HG03095 (cell line): ENCODE data around the gene ZBTB49.
A peak's percentile ranks its signal among the peaks of the same experiment; 100 is the strongest.
"Not testable (repeated sequence)": the region's sequence is repeated elsewhere in the genome, so short reads cannot be mapped to it uniquely, and the experiment has no call there.

Source experiments
- ATAC-seq: cut with Tn5 transposase; IDR thresholded peaks from one replicate; pipeline ENCODE4 v1.9.1; 2021; ENCODE audit warnings: moderate library complexity; ENCODE audit not compliant: unreplicated experiment

The ZBTB49 gene

DNA sequence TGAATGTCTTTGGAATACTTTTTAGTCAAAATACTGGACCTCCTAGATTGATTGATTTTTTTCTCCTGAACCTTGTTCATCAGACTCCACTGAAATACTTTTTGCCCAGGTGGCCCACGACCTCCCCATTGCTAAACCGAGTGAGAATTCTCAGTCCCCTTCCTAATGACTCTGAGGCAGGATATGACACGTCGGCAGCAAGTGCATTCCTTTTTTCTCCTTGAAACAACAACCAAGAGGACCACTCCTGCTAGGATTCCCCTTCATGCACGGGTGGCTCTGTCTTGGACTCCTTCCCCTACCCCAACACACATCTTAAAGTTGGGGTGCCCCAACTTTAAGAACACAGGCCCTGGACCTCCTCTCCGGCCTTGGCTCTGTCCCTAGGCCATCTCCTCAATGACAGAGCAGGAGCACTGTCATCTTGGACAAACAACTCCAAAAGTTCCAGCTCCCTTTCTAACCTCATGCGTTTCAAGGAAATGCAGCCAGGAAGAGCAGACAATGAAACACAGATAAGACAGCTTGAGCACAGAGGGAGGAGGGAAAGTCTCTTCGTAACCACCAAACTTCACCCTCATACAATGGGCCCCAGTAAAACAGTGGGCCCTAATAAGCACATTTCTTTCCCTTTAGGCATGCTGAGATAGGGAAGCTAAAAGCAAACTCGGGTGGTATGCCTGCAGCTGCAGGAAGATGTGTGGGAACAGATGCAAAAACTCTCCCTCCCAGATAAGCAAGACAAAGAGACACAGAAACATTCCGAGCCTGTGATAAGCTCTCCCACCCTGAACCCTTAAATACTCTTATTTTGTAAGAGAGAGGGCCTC is 33.9 kb downstream of the ZBTB49 start:
- ATAC-seq: no peak

DNA sequence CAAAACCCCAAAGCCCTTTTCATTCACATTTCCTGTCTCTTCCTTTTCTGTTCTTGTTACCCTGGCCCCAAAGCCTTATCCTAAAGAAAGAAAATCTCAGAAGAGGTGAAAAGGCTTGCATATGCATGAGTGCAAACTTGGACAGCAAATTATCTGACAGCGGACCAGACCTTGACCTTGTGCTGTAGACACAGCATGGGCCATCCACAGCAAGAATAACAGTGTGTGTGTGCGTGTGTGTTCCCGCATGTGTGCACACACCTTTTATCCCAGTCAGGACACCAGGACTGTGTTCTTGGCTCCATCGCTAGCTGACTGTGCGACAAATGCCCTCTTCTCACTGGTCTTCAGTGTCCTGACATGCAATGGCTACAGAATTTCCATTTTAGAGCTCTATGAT is 35.3 kb downstream of the ZBTB49 start:
- no peak for ATAC-seq

DNA sequence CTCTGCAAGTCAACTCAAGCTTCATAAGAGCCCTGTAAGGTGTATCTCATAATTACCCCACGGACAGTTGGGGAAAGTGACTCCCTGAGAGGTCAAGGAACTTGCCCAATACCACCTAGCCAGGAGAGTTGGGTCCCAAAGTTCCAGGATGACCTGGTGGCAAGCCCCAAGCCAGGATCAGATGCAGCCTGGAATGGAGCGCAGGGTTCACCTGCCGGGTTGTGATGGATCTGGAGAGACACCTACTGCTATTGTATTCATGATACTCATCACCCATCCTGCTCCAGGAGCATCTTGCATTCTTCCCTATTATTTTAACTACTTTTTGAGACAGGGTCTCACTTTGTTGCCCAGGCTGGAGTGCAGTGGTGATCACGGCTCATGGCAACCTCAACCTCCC is 36.1 kb downstream of the ZBTB49 start:
- no peak for ATAC-seq

DNA sequence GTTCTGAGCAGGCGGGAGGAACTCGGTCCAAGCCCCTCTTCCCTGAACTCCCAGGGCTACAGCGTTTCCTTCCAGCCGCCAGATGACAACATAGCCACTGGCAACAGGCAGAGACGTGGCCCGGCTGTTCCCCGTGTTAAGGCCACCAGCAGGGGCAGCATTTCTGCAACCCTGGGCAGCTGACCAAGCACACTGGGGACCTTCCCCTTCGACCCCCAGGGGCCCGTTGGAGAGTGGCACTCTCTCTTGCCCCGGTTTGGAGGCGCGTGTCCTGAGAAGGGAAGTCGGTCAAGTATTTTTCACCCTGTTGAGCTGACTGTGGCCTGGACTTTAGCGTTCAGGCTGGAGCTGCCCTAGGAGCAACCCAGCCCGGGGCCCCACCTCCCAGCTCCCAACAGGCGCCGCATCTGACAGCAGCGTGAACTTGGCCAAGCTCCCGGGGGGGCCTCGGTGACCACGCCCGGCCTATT is 37.6 kb downstream of the ZBTB49 start:
- ATAC-seq: no peak

DNA sequence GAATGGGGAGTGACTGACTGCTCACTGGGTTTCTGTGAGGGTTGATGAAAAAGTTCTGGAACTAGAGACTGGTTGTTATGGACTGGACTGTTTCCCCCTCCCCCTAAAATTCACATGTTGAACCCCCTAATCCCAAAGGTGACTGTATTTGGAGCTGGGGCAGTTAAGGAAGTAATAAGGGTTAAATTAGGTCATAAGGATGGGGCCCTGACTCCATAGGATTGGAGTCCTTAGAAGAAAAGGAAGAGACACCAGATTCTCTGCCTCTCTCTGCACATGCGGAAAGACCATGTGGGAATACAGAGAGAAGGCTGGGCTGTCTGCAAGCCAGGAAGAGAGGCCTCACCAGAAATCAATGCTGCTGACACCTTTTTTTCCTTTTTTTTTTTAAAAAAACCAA is 38.2 kb downstream of the ZBTB49 start:
- ATAC-seq: no peak

DNA sequence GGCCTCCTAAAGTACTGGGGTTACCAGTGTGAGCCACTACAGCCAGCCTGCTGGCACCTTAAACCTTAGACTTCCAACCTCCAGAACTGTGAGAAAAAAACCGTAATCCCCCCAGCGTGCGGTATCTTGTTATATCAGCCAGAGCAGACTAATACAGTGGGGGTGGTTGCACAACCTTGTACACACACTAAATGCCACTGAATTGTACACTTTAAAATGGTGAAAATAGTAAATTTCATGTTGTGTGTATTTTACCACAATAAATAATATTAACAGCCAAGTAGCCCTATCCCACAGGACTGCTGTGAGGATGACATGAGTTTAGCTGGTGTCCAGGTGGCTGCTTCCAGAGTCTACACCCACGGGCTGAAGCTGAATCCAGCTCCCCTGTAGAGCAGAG is 38.8 kb downstream of the ZBTB49 start:
- ATAC-seq: no peak

DNA sequence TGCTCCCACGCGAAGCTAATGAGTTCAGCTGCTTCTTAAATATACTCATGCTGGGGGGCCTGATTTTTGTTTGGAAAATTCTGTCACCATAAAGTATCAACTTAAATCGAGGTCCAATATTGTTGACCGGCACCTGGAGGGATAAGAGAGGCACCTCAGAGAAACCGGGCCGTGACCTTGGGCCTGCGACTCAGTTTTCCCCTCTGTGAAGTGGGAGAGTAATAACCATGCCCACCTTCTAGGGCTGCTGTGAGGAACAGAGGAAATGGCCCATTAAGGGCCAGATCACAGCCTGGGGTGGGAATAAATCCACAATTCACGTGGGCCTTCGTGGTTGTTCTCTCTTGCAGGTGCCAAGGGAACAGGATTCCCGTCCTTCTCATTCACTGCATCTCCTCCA is 39.4 kb downstream of the ZBTB49 start:
- ATAC-seq: no peak

DNA sequence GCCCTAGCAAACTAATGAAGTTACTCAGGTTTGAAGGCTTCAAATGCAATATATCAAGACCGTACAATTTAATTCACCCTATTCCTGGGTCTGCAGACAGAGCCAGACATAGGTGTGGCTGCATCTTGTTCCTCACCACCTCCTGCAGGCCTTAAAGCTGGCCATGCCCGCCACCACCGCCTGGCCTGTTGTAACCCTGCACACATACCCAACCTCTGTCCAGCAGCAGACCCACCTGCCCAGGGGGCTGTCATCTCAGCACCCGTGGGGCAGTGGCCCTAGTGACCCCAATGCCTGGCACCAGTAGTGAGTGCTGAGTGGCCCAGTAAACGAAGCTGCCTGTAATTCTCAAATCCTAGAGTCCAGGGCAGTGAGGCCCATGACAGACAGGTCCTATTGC is 40.7 kb downstream of the ZBTB49 start:
- ATAC-seq: no peak

DNA sequence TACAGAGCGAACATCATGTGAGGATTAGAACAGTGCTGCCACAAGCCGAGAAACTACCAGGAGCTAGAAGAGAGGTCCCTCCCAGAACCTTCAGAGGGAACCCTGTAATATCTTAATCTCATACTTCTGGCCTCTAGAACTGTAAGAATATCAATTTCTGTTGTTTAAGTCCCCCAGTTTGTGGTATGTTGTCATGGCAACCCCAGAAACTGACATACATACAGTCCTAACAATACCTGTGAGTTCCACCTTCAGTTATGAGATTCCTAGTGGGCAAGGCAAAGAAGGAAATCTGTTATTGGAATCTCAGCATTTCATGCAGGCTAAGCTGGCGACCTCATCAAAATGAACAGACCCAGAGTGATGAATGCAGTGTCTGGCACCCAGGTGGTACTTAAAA is 42.5 kb downstream of the ZBTB49 start:
- no peak for ATAC-seq

DNA sequence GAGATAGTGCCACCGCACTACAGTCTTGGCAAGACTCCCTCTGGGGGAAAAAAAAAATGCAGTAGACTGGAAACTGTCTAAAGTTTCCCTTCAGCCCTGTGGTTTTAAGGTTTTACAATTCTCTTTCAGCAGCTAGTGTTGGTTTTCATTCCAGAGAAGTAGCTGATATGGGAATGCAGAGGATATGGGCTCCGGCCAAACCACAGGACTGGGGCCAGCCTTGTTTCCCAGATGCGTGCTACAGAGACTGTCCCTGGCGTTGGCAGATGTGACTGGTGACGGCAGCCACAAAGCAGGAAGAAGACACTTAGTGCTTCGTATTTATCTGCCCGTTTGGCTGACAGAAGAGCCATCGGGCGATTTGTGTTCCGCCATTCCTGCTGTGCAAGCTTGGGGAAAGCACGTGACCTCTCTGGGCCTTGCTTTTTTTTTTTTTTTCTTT is 43.2 kb downstream of the ZBTB49 start:
- no peak for ATAC-seq

DNA sequence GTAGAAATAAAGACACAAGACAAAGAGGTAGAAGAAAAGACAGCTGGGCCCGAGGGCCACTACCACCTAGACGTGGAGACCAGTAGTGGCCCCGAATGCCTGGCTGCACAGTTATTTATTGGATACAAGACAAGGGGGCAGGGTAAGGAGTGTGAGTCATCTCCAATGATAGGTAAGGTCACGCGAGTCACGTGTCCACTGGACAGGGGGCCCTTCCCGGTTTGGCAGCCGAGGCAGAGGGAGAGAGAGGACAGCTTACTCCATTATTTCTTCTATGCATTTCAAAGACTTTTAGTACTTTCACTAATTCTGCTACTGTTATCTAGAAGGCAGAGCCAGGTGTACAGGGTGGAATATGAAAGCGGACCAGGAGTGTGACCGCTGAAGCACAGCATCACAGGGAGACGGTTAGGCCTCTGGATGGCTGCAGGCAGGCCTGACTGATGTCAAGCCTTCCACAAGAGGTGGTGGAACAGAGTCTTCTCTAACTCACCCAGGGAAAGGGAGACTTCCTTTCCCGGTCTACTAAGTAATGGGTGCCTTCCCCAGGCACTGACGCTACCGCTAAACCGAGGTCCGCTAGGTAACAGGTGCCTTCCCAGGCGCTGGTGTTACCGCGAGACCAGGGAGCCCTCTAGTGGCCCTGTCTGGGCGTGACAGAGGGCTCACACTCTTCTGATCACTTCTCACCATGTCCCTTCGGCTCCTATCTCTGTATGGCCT is 44.9 kb downstream of the ZBTB49 start:
- peak; percentile 63 for ATAC-seq

DNA sequence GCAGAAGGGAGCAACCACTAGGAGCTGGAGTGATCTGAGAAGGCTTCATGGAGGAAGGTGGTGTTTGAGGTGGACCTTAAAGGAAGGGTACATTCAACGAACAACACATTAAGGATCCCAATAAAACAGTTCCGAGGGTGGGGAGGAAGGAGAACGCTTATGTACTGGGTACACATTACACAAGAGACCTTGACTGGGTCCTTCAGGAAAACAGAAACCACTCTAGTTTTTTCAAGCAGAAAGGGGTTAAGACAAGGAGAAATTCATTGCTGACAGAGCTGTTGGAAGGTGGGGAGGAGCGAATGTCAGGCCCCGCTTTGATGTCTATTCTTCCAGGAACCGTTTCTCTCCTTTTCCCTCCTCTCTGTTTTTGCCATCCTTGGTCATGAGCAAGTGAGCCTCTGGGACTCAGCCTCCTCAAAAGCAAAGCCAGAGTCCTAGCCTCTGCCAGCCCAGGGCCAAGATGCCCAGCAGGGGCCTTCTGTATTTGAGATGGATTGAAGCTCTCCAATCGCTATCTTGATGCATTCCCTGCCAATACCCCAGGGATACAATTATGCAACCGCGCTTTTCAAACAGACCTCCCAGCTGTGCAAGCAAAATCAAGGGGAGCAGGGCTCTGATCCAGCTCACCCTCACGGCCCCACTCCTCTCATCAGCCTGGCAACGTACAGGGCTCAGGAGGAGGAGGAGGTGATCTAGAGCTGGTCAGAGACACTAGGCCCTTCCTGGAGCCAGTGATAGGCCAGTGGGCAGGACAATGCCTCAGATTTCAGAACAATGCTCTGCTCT is 48.4 kb downstream of the ZBTB49 start:
- no peak for ATAC-seq

DNA sequence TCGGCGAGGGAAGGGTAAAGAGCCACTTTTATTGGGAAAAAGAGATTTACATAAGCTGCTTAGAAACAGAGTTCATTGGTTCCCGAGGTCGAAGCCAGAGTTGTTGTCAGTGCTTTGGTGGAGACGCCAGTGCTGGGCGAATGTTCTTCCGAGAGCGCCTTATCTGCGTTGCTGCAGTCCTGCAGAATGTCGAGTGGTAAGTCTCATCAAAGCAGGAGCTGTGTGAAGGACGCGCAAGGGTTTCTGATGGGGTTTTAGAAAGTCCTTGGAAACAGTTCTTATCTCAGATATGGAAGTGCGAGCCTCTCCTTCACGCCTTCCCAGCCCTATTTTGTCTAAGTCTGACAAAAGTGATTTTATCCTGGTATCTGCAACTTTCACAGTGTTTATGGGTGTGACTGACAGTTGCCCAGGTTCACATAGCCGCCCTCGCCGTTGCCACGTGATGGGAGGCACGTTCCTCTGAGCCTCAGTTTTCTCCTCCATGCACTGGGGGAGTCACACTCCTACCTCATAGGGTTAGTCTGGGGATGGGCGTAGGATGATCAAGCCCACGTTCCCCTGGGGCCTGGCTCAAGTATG is 49.5 kb downstream of the ZBTB49 start:
- ATAC-seq: no peak

DNA sequence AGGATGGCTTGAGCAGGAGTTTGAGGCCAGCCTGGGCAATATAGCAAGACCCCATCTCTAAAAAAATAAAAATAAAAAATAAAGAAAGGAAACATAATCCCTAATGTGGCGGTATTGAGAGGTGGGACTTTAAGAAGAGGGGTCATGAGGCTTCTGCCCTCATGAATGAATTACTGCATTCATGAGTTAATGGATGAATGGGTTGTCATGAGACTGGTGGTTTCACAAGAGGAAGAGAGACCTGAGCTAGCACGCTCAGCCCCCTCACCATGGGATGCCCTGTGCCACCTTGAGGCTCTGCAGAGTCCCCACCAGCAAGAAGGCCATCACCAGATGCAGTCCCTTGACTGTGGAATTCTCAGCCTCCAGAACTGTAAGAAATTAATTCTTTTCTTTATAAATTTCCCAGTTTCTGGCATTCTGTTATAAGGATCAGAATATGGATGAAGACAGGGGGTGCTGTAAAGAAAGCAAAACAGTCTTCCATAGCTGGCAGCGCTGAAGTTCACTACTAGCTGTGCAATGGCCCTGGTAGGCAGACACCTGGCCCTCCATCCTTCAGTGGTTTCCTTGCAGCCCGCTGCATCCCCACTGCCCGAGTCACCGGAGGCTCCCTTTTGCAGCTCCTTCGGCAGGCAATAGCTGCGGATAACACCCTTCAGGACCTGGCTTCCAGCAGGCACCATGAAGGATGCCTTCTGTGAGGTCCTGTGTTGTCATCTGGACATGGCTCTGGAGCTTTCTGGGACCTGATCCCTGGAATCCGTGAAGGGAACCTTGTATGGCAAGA is 52.0 kb downstream of the ZBTB49 start:
- ATAC-seq: no peak

DNA sequence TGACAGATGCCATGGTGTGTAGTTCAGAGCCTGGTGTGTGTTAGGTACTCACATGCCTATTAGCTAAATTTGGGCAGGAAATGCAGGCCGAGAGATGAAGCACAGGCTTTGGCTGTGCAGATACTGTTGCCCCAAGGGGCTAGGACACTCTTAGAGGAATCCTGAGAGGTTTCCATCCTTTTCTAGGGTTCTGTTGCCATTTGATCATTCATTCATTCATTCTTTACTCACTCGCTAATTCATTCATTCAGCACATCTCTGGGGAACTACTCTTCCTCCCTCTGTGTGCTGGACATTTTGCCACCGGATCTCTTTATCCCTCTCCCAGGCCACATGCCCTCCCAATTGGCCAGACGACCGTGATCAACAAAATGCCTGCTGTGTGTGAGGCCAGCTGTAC is 53.0 kb downstream of the ZBTB49 start:
- ATAC-seq: no peak

DNA sequence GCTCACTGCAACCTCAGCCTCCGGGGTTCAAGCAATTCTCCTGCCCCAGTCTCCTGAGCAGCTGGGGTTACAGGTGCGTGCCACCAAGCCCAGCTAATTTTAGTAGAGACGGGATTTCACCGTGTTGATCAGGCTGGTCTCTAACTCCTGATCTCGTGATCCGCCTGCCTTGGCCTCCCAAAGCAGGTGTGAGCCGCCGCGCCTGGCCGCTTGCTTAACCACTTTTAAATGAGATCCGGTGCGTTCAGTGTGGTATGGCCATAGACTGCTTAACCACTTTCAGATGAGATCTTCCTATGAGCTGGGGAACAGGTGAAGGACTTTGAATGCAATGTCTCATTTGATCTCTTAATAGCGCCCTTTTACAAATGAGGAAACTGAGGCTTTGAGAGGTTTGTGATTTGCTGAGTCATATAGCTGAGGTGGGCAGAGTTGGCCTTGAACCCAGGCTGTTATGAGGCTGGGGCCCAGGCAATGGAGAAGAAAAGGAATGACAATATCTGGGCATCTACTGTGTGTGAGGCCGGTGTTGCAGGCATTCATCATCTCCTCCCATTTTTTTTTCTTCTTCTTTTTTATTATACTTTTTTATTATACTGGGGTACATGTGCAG is 55.0 kb downstream of the ZBTB49 start:
- ATAC-seq: peak; percentile 95

DNA sequence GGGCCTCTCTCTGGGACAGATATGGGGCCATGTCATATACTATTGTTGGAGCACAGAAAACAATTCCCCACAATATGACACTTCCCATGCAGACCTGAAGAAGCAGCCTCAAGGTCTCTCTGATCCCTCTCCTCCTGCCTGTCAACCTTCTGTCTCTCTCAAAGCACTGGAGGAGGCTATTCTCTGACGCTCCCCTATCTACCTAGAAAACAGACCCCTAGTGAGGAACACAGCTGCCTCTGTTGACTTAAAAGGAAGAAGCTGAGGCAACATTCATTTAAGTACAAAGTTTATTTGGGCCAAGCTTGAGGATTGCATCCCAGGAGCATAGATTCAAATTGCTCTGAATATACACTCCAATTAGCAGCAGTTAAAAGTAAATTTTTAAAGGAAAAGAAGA is 57.5 kb downstream of the ZBTB49 start:
- ATAC-seq: no peak

DNA sequence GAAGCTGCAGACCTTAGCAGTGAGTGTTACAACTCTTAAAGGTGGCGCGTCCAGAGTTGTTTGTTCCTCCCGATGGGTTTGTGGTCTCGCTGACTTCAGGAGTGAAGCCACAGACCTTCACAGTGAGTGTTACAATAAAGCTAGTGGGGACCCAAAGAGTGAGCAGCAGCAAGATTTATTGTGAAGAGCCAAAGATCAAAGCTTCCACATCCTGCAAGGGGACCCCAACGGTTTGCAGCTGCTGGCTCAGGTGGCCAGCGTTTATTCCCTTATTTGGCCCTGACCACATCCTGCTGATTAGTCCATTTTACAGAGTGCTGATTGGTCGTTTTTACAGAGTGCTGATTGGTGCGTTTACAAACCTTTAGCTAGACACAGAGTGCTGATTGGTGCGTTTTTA is 58.5 kb downstream of the ZBTB49 start:
- not testable (repeated sequence) for ATAC-seq

DNA sequence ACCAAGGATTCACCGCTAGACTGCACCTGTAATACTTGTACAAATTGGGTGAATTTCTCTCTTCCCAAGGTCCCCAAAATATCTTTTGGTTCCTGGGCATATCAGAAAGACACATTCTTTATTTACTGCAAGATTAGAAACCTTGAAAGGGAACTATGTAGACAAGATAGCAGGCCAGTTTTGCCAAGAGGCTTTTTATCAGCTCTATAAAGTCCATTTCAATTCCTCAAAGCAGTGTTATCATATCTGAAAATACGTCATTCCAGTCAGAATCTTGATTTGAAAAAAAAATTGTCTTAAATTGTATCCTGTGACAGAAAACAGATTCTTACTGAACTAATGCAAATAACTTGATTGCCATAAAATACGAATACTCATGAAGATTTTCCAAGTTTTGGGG is 59.8 kb downstream of the ZBTB49 start:
- no peak for ATAC-seq

DNA sequence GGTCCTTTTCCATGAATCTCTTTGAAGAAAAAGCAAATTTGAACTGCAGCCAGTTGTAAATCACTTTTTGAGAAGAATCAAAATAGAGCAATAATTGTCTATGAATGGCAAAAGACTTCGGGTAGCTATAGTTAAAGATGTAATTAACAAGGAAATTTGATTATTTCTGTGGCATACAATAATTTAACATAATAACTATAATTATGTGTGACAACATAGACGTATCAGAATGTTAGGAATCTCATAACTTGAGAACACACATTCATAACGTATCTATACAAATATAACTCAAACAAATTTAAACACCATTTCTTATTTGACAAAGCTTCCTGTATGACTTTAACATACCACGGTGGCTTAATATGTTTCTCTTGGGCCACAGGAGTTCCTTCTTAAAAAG is 60.9 kb downstream of the ZBTB49 start:
- no peak for ATAC-seq
